Rectal smooth muscle tissue (tissue), 1 donor: ENCODE data around the gene COMMD10.

Experiments
- H3K27ac ChIP-seq: one replicate; pipeline ENCODE4 v1.7.0; 2013; ENCODE audit warnings: low read depth, low read length, inconsistent platforms
- H3K27me3 ChIP-seq: one replicate; pipeline ENCODE4 v1.7.0; 2013; ENCODE audit warnings: low read length; ENCODE audit not compliant: control insufficient read depth, insufficient read depth
- H3K36me3 ChIP-seq: one replicate; pipeline ENCODE4 v1.7.0; 2013; ENCODE audit warnings: low read length; ENCODE audit not compliant: control insufficient read depth, insufficient read depth
- H3K4me1 ChIP-seq: one replicate; pipeline ENCODE4 v1.7.0; 2013; ENCODE audit warnings: low read length; ENCODE audit not compliant: control insufficient read depth, insufficient read depth
- H3K4me3 ChIP-seq: one replicate; pipeline ENCODE4 v1.7.0; 2013; ENCODE audit warnings: low read length
- H3K9ac ChIP-seq: one replicate; pipeline ENCODE4 v1.7.0; 2013; ENCODE audit warnings: low read length

COMMD10 gene

DNA sequence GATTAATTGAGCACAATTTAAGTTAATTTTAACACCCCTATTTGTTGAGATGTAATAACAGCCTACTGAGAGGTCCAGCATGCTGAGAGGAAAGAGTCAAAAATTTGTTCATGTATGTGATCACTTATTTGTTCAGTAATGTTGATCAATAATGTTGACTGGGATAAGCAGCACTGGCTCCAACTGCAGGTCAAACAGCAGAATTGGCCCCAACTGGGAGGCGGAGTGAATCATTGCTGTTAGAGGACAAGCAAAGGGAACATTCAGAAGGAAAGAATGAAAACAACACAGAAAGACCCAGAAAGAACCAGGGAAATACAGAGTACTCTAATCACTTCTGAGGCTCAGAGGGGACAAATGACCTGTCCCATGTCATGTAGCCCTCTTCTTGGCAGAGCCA, 221.1 kb downstream of the COMMD10 start:
- H3K36me3 ChIP-seq, result peaks cover 7% of the 10 kb centered on the region
- H3K27me3 ChIP-seq, result no peaks in the 10 kb centered on the region
- H3K27ac ChIP-seq, result no peak overlapping the region

GRCh38 chr5:116306846-116307245, 222.0 kb downstream of the COMMD10 start:
- no peak overlapping the region for H3K9ac ChIP-seq
- H3K27me3 ChIP-seq, result no peaks in the 10 kb centered on the region
- H3K4me3 ChIP-seq, result no peak overlapping the region
- peaks cover 7% of the 10 kb centered on the region for H3K36me3 ChIP-seq
- no peak overlapping the region for H3K27ac ChIP-seq
- no peaks in the 10 kb centered on the region for H3K4me1 ChIP-seq

More for the DNA sequence above, 221.1 kb downstream of the COMMD10 start:
- no peak overlapping the region for H3K4me3 ChIP-seq
- no peaks in the 10 kb centered on the region for H3K4me1 ChIP-seq
- no peak overlapping the region for H3K9ac ChIP-seq

DNA sequence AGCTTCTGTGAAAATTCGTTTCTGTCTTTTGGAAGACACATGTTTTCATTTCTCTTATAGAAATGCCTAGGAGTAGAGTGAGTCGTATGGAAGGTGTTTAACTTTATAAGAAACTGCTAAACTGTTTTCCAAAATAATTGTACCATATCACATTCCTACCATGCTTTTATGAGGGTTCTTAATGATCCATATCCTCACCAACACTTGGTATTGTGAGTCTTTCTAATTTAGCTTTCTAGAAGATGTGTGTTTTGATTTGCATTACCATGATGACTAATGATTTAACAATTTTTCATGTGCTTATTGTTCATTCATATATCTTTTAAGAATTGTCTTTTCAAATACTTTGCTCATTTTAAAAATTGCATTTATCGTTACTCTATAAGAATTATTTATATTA, 223.6 kb downstream of the COMMD10 start:
- Histone ChIP-seq H3K36me3 (peaks cover 7% of the 10 kb centered on the region), H3K4me3 (no peak overlapping the region), H3K4me1 (no peaks in the 10 kb centered on the region), H3K27me3 (no peaks in the 10 kb centered on the region), H3K9ac (no peak overlapping the region), H3K27ac (no peak overlapping the region)

GRCh38 chr5:116313366-116313765, 228.5 kb downstream of the COMMD10 start:
- no peaks in the 10 kb centered on the region for H3K27me3 ChIP-seq
- H3K9ac ChIP-seq, result no peak overlapping the region
- H3K27ac ChIP-seq, result no peak overlapping the region
- H3K36me3 ChIP-seq, result peaks cover 3% of the 10 kb centered on the region
- H3K4me3 ChIP-seq, result no peak overlapping the region
- H3K4me1 ChIP-seq, result no peaks in the 10 kb centered on the region

- Histone ChIP-seq H3K27me3 (no peaks in the 10 kb centered on the region), H3K36me3 (peaks cover 4% of the 10 kb centered on the region), H3K4me3 (no peak overlapping the region), H3K4me1 (no peaks in the 10 kb centered on the region), H3K9ac (no peak overlapping the region), H3K27ac (no peak overlapping the region)
These were observed 230.7 kb downstream of the COMMD10 start for GRCh38 chr5:116315531-116315930.

DNA sequence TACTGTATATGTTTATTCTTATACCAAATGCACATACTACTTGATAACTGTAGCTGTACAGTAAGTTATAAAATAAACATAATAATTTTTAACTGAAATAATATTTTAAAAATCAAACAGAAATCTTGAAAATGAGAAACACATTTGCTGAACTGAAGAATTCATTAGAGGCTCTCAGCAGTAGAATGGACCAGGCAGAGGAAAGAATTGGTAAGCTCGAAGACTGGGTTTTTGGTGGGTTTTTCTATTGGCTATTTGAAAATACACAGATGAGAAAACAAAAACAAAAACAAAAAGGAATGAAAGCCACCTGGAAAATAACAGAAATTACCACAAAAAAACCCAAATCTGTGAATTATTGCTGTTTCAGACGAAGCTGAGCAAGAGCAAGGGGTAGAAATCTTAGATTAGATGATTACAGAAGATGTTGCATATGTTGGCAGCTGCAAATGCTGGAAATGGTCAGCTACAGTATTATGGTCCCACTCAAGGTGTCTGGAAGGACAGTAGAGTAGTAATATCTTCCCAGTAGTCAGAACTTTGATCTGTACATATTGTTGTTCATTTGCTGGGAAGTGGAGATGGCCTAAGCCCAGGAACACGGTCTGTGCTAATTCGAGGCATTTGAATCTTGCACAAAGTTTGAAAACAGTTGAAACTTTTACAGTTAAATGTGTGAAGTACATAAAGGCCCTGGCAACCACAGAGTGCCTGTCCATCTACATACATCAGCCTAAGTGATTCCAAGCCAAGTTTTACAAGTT, 233.4 kb downstream of the COMMD10 start:
- Histone ChIP-seq H3K4me1 (no peaks in the 10 kb centered on the region), H3K27me3 (no peaks in the 10 kb centered on the region), H3K4me3 (no peak overlapping the region), H3K36me3 (peaks cover 4% of the 10 kb centered on the region), H3K9ac (no peak overlapping the region), H3K27ac (no peak overlapping the region)

GRCh38 chr5:116320486-116320885, 235.7 kb downstream of the COMMD10 start:
- Histone ChIP-seq H3K27me3 (no peaks in the 10 kb centered on the region), H3K9ac (no peak overlapping the region), H3K4me3 (no peak overlapping the region), H3K36me3 (peaks cover 4% of the 10 kb centered on the region), H3K27ac (no peak overlapping the region), H3K4me1 (no peaks in the 10 kb centered on the region)

DNA sequence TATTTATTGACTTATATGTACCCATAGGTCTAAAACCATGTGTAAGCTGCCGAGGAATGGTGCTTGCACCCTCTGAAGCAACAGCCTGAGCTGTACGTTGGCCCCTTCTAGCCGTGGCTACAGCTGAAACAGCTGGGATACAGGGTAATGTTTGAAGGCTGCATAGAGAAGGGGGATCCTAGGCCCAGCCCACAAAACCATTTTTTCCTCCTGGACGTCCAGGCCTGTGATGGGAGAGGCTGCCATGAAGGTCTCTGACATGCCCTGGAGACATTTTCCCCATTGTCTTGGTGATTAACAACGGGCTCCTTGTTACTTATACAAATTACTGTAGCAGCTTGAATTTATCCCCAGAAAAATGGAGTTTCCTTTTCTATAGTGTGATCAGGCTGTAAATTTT, 244.7 kb downstream of the COMMD10 start:
- H3K27ac ChIP-seq, result no peak overlapping the region
- no peaks in the 10 kb centered on the region for H3K4me1 ChIP-seq
- H3K27me3 ChIP-seq, result no peaks in the 10 kb centered on the region
- no peaks in the 10 kb centered on the region for H3K36me3 ChIP-seq
- H3K9ac ChIP-seq, result no peak overlapping the region
- H3K4me3 ChIP-seq, result no peak overlapping the region

GRCh38 chr5:116340799-116341198, 256.0 kb downstream of the COMMD10 start:
- no peaks in the 10 kb centered on the region for H3K4me1 ChIP-seq
- no peak overlapping the region for H3K9ac ChIP-seq
- no peaks in the 10 kb centered on the region for H3K27me3 ChIP-seq
- H3K27ac ChIP-seq, result no peak overlapping the region
- H3K36me3 ChIP-seq, result no peaks in the 10 kb centered on the region
- H3K4me3 ChIP-seq, result no peak overlapping the region
